ENCODE measurements around the gene RIT1.

- TF ChIP-seq, protein P1, sequence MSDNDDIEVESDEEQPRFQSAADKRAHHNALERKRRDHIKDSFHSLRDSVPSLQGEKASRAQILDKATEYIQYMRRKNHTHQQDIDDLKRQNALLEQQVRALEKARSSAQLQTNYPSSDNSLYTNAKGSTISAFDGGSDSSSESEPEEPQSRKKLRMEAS (IDR thresholded peaks at IDR 0.05; ENCODE audit: insufficient read depth, insufficient read length): no peak
- TF ChIP-seq POLR2AphosphoS5 (IDR thresholded peaks at IDR 0.05; ENCODE audit: insufficient read depth, low read depth, low read length): no peak
- TF ChIP-seq, protein P2, sequence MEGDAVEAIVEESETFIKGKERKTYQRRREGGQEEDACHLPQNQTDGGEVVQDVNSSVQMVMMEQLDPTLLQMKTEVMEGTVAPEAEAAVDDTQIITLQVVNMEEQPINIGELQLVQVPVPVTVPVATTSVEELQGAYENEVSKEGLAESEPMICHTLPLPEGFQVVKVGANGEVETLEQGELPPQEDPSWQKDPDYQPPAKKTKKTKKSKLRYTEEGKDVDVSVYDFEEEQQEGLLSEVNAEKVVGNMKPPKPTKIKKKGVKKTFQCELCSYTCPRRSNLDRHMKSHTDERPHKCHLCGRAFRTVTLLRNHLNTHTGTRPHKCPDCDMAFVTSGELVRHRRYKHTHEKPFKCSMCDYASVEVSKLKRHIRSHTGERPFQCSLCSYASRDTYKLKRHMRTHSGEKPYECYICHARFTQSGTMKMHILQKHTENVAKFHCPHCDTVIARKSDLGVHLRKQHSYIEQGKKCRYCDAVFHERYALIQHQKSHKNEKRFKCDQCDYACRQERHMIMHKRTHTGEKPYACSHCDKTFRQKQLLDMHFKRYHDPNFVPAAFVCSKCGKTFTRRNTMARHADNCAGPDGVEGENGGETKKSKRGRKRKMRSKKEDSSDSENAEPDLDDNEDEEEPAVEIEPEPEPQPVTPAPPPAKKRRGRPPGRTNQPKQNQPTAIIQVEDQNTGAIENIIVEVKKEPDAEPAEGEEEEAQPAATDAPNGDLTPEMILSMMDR (IDR thresholded peaks at IDR 0.05; ENCODE audit: extremely low read depth in 1 of 2, insufficient read depth in 1 of 2, low read depth in 1 of 2, low read length in 2 of 2): no peak
- TF ChIP-seq POLR2A (IDR thresholded peaks at IDR 0.05; ENCODE audit: low read depth, low read length): no peak
- no peak for TF ChIP-seq EZH2 (IDR thresholded peaks at IDR 0.05; ENCODE audit: borderline replicate concordance, low read depth, low read length, severe bottlenecking)
- no peak for TF ChIP-seq JUN (IDR thresholded peaks at IDR 0.05; ENCODE audit: borderline replicate concordance, insufficient read depth, insufficient read length, low read depth)
- no peak for TF ChIP-seq GATA2 (IDR thresholded peaks at IDR 0.05; ENCODE audit: insufficient read depth, insufficient read length, low read depth, low read length)
- no peak for TF ChIP-seq MYC (IDR thresholded peaks at IDR 0.05; ENCODE audit: low read depth, low read length)
These were observed 6.9 kb downstream of the RIT1 start for GRCh38 chr1:155904261-155904660.
